Activated CD8-positive, alpha-beta memory T cell treated with anti-CD3 and anti-CD28 coated beads for 1 hour (primary cell): ENCODE data around the gene SEPTIN3.
A peak's percentile ranks its signal among the peaks of the same experiment; 100 is the strongest.
"Not testable (repeated sequence)": the region's sequence is repeated elsewhere in the genome, so short reads cannot be mapped to it uniquely, and the experiment has no call there.

ENCODE experiments used
- DNase-seq, 2 donors: peaks; one replicate each; pipeline ENCODE4 v3.0.0-alpha.2; 2020; ENCODE audit warnings: low read depth in 1 of 2; ENCODE audit errors: extremely low read depth in 1 of 2

Gene SEPTIN3

GRCh38 chr22:41939981-41940831, 29.0 kb upstream of the SEPTIN3 start:
- DNase-seq = peak; percentile 78 to 92

- peak; percentile 57 to 72 for DNase-seq
Observed at GRCh38 chr22:41940832-41941765, 28.1 kb upstream of the SEPTIN3 start.

- no peak for DNase-seq
Observed at GRCh38 chr22:41943661-41944209, 25.5 kb upstream of the SEPTIN3 start.

- peak; percentile 46 to 71 for DNase-seq
Observed at GRCh38 chr22:41946629-41947423, 22.4 kb upstream of the SEPTIN3 start, which contains the start of gene CENPM. Gene CENPM (minus strand): TSS chr22:41947152. CDS start chr22:41947076, 76 bp downstream.

- no peak for DNase-seq
Observed at GRCh38 chr22:41947424-41948080, 21.7 kb upstream of the SEPTIN3 start.

- DNase-seq = no peak
Observed at GRCh38 chr22:41948142-41948541, 21.1 kb upstream of the SEPTIN3 start.

GRCh38 chr22:41948928-41949296, 20.3 kb upstream of the SEPTIN3 start:
- not testable (repeated sequence) for DNase-seq

- no peak for DNase-seq
Observed at GRCh38 chr22:41949297-41949965, 19.8 kb upstream of the SEPTIN3 start.

GRCh38 chr22:41951898-41952474, 17.3 kb upstream of the SEPTIN3 start, which contains the start of gene SMIM45:
Gene SMIM45 (plus strand): TSS chr22:41952150.
- no peak for DNase-seq

GRCh38 chr22:41952713-41953112, 16.5 kb upstream of the SEPTIN3 start:
- DNase-seq = no peak

GRCh38 chr22:41957941-41958556, 11.2 kb upstream of the SEPTIN3 start:
- DNase-seq = no peak

- no peak for DNase-seq
Observed at GRCh38 chr22:41963453-41964111, 5.7 kb upstream of the SEPTIN3 start.

GRCh38 chr22:41964112-41964491, 5.1 kb upstream of the SEPTIN3 start:
- DNase-seq = no peak

- DNase-seq = no peak
Observed at GRCh38 chr22:41966225-41966606, 3.0 kb upstream of the SEPTIN3 start.

- no peak for DNase-seq
Observed at GRCh38 chr22:41966607-41967240, 2.5 kb upstream of the SEPTIN3 start.

GRCh38 chr22:41968601-41969000, 642 bp upstream of the SEPTIN3 start:
- DNase-seq = no peak

GRCh38 chr22:41970601-41971000, 1.4 kb downstream of the SEPTIN3 start:
- no peak for DNase-seq

- no peak for DNase-seq
Observed at GRCh38 chr22:41971431-41971830, 2.2 kb downstream of the SEPTIN3 start.
